Upper lobe of left lung (tissue), 6 donors: ENCODE measurements around the gene MUC5AC. TPM values are rescaled to one million over a fixed set of nuclear protein-coding genes. Genes with fewer than 3 reads are reported as not detected.

Experiments
- ATAC-seq, 2 donors: fragments of 200-7000 bp; cut with Tn5 transposase; one replicate each; pipeline ENCODE4 v1.9.1; 2022; ENCODE audit warnings: mild to moderate bottlenecking in 2 of 2, moderate library complexity in 2 of 2; ENCODE audit not compliant: low FRiP score in 2 of 2
- DNase-seq, 2 donors: peaks; one replicate each; pipeline ENCODE4 v3.0.0-alpha.2; 2019 to 2020
- H3K27ac ChIP-seq, 4 donors: fragments of 200-600 bp; sonication (generic); one replicate each; pipeline ENCODE4 v1.5.1; 2016 to 2019
- H3K27me3 ChIP-seq, 4 donors: fragments of 200-600 bp; sonication (generic); one replicate each; pipeline ENCODE4 v1.5.1; 2017 to 2019
- H3K36me3 ChIP-seq, 4 donors: fragments of 200-600 bp; sonication (generic); one replicate each; pipeline ENCODE4 v1.5.1; 2016 to 2019
- H3K4me1 ChIP-seq, 4 donors: fragments of 200-600 bp; sonication (generic); one replicate each; pipeline ENCODE4 v1.5.1; 2018 to 2019
- H3K4me3 ChIP-seq, 4 donors: fragments of 200-600 bp; sonication (generic); one replicate each; pipeline ENCODE4 v1.5.1; 2017 to 2019; ENCODE audit warnings: mild to moderate bottlenecking in 2 of 4, moderate library complexity in 1 of 4
- H3K9me3 ChIP-seq, 4 donors: fragments of 200-600 bp; sonication (generic); one replicate each; pipeline ENCODE4 v1.5.1; 2018 to 2019
- CTCF ChIP-seq, 6 experiments: fragments of 450-650 bp in 4 of 6; fragments of 200-600 bp in 2 of 6; sonication (generic) in 2 of 6; IDR thresholded peaks; one replicate each; pipeline ENCODE4 v1.5.1; 2016 to 2019; ENCODE audit warnings: antibody characterized with exemption in 6 of 6
- EP300 ChIP-seq, 4 donors: sonication (generic); formaldehyde crosslinking; IDR thresholded peaks; one replicate each; pipeline ENCODE4 v1.5.1; 2017; ENCODE audit warnings: antibody characterized with exemption in 4 of 4, control low read depth in 2 of 4
- POLR2A ChIP-seq, 4 donors: fragments of 450-650 bp; IDR thresholded peaks; one replicate each; pipeline ENCODE4 v1.5.1; 2016 to 2017; ENCODE audit warnings: antibody characterized with exemption in 4 of 4, mild to moderate bottlenecking in 2 of 4
- POLR2AphosphoS5 ChIP-seq, 2 donors: sonication (generic); formaldehyde crosslinking; IDR thresholded peaks; one replicate each; pipeline ENCODE4 v1.5.1; 2017; ENCODE audit warnings: antibody characterized with exemption in 2 of 2
- WGBS, 2 donors: methylation state at CpG; one replicate each; pipeline ENCODE4 v1.1.5; 2017 to 2018; 5-methylcytosine and 5-hydroxymethylcytosine counted together
- total RNA-seq, 6 donors: library from RNA; depleted of rRNA in 4 of 6; stranded (reverse); fragments of >200 nt in 4 of 6; gene quantifications; one replicate each; pipeline versions ENCODE4 v1.1.0 to v1.2.1, GENCODE V29; 2016 to 2021
- donor health status: DM: no; HTN: no; CAD: no; lungs with moderate emphysema.
- donor health status: DM: no; HTN: yes; CAD: no; lungs with severe emphysema.

MUC5AC gene
- total RNA-seq, 6 donors from 2014 or later, result under 0.01 to 7.3 (median 0.78) TPM; not detected in 1

- no peaks in the 10 kb centered on the region for H3K4me1 ChIP-seq
- no peak overlapping the region for H3K27ac ChIP-seq
- no peak for TF ChIP-seq CTCF (IDR thresholded peaks at IDR 0.05)
- TF ChIP-seq POLR2A (IDR thresholded peaks at IDR 0.05), result no peak
- TF ChIP-seq POLR2AphosphoS5 (IDR thresholded peaks at IDR 0.05), result no peak
- TF ChIP-seq EP300 (IDR thresholded peaks at IDR 0.05), result no peak
- no peak overlapping the region for H3K4me3 ChIP-seq
- no peak for ATAC-seq
- H3K27me3 ChIP-seq, result no peaks in the 10 kb centered on the region
- no peaks in the 10 kb centered on the region for H3K36me3 ChIP-seq
- peak; percentile 15 to 73 for DNase-seq
- no peaks in the 10 kb centered on the region for H3K9me3 ChIP-seq
- 87 to 95% methylated on average over 9 to 32 of the region's 32 CpGs for WGBS, 2 donors
These were observed 2.7 kb downstream of the MUC5AC start for GRCh38 chr11:1160231-1161101.

GRCh38 chr11:1161410-1162137, 3.8 kb downstream of the MUC5AC start:
- Histone ChIP-seq H3K4me1 (no peaks in the 10 kb centered on the region), H3K9me3 (no peaks in the 10 kb centered on the region), H3K27ac (no peak overlapping the region), H3K27me3 (no peaks in the 10 kb centered on the region), H3K4me3 (no peak overlapping the region), H3K36me3 (no peaks in the 10 kb centered on the region)
- ATAC-seq, result no peak
- peak; percentile 15 to 75 for DNase-seq
- 82 to 87% methylated on average over 29 to 42 of the region's 42 CpGs for WGBS, 2 donors
- no peak for TF ChIP-seq EP300 (IDR thresholded peaks at IDR 0.05)
- TF ChIP-seq POLR2A (IDR thresholded peaks at IDR 0.05), result no peak
- TF ChIP-seq POLR2AphosphoS5 (IDR thresholded peaks at IDR 0.05), result no peak
- no peak for TF ChIP-seq CTCF (IDR thresholded peaks at IDR 0.05)

- no peaks in the 10 kb centered on the region for H3K9me3 ChIP-seq
- no peak overlapping the region for H3K27ac ChIP-seq
- no peaks in the 10 kb centered on the region for H3K36me3 ChIP-seq
- TF ChIP-seq EP300 (IDR thresholded peaks at IDR 0.05) (no peak), POLR2AphosphoS5 (IDR thresholded peaks at IDR 0.05) (no peak), POLR2A (IDR thresholded peaks at IDR 0.05) (no peak), CTCF (IDR thresholded peaks at IDR 0.05) (no peak)
- no peaks in the 10 kb centered on the region for H3K4me1 ChIP-seq
- no peak for ATAC-seq
- no peak overlapping the region for H3K4me3 ChIP-seq
- DNase-seq, result peak in 1 of 2 donors; percentile 14
- 85 to 92% methylated on average over 11 to 21 of the region's 21 CpGs for WGBS, 2 donors
- H3K27me3 ChIP-seq, result no peaks in the 10 kb centered on the region
These were observed 4.4 kb downstream of the MUC5AC start for GRCh38 chr11:1162138-1162475.

GRCh38 chr11:1162491-1163311, 4.9 kb downstream of the MUC5AC start:
- TF ChIP-seq EP300 (IDR thresholded peaks at IDR 0.05), result no peak
- no peak for TF ChIP-seq CTCF (IDR thresholded peaks at IDR 0.05)
- TF ChIP-seq POLR2AphosphoS5 (IDR thresholded peaks at IDR 0.05), result no peak
- no peak for TF ChIP-seq POLR2A (IDR thresholded peaks at IDR 0.05)
- H3K27ac ChIP-seq, result no peak overlapping the region
- peak; percentile 14 to 73 for DNase-seq
- no peaks in the 10 kb centered on the region for H3K9me3 ChIP-seq
- ATAC-seq, result no peak
- H3K4me1 ChIP-seq, result no peaks in the 10 kb centered on the region
- no peaks in the 10 kb centered on the region for H3K36me3 ChIP-seq
- H3K4me3 ChIP-seq, result no peak overlapping the region
- WGBS, 2 donors, result 83 to 89% methylated on average over 6 to 23 of the region's 28 CpGs
- no peaks in the 10 kb centered on the region for H3K27me3 ChIP-seq
